ENCODE measurements around the gene PPARA.
A peak's percentile ranks its signal among the peaks of the same experiment; 100 is the strongest.
"Not testable (repeated sequence)": the region's sequence is repeated elsewhere in the genome, so short reads cannot be mapped to it uniquely, and the experiment has no call there.

Gene PPARA

DNA sequence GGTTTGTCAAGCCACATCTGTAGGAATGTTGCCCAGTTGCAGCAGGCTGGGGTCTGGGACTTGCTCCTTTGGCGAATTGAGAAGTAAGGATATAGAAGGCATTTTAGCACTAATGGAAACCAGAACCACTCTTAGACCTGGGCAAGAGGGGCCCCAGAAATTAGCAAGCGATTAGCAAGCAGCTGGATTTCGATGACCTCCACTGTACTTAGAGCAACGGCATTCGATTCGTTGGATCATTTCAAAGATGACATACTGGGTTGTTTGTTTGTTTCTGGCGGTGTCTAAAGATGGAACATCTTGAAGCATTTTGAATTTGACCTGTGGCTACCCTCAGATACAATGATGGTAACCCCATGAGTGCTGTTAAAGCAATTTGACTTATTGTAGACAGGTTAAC lies 100.9 kb downstream of the PPARA start:
- no peak for DNase-seq

DNA sequence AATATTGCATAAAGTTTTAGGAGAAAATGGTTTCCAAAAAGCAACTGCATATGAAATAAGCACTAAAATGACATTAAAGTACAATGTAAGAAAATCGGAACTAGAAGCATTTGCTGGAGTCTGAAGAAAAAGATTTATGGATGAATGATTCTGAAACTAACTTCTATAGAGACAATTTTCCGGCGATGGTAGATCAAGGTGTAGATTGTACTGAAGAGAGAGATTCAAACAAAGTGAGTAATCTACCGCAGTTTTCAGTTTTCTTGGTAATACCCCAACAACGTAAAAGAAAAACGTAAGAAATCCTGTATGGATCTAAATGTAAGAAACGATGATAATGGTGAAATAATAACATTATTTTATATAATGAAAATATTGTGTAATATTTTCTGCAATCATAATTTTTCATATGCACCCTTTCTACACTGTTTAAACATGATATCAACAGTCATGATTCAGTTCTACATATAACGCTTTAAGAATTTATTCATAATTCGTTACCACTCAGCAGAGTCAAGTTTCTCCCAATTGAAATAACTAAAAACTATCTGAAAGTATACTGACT lies 101.6 kb downstream of the PPARA start:
- no peak for DNase-seq

DNA sequence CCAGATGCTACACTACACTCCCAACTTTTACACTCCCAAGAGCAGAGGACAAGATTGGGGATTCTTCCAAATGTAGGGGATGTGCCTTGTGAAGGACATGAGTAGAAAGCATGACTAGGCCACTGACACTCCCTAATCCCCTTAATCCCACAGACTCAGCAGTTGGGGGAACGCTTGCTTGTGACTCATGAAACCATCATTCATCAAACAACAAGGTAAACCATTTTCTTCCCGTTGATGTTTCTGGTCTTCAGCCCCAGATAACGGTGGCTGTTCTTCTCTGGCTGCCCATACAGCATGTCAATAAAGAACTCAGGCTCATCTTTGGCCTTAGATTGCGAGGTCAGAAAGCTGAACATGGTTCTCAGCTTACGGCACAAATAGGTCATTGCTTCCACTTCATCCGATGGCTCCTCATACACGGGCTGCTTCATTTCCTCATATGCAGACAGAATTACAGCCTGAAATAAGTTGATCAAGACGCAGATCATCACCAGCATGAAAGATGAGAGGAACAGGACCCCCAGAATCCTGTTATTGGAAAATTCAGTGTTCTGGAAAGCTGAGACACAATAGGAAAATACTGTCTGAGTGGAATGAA lies 106.1 kb downstream of the PPARA start:
- DNase-seq: no peak

DNA sequence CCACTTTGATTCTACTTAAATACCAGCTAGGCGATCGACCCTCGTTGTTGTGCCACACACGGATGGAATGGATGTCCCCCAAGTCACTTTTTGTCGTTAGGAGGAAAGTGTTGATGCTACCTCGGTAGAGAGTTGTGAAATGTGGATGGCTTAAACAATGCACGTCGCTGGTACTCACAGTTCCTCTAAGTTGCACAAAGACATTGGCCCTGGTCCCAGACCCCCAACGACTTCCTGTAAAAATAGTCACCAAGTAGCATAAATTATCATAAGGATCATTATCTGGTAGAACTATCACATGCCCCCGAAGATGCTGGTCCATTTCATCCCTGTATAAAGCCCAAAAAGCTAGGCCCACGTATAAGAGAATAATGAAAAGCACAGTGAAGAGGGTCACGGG lies 109.0 kb downstream of the PPARA start:
- DNase-seq: no peak

DNA sequence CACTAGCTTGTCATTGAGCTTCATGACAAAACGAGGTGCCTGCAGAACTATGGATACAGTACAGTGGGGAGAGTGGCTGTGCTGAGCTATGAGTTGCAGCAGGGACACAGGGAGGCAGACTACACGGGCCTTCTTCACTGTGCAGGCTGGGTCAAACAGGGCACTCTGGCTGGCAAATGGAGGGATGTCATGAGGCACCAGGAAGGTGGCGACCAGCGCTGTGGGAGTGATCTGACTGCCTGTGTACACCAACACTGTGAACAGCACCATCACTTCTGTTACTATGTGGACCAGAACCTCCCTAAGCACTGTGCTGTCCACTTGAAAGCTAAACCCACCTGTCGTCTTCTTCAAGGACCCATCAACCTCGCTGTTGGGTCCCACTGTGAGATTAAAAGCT lies 109.7 kb downstream of the PPARA start:
- DNase-seq: no peak

DNA sequence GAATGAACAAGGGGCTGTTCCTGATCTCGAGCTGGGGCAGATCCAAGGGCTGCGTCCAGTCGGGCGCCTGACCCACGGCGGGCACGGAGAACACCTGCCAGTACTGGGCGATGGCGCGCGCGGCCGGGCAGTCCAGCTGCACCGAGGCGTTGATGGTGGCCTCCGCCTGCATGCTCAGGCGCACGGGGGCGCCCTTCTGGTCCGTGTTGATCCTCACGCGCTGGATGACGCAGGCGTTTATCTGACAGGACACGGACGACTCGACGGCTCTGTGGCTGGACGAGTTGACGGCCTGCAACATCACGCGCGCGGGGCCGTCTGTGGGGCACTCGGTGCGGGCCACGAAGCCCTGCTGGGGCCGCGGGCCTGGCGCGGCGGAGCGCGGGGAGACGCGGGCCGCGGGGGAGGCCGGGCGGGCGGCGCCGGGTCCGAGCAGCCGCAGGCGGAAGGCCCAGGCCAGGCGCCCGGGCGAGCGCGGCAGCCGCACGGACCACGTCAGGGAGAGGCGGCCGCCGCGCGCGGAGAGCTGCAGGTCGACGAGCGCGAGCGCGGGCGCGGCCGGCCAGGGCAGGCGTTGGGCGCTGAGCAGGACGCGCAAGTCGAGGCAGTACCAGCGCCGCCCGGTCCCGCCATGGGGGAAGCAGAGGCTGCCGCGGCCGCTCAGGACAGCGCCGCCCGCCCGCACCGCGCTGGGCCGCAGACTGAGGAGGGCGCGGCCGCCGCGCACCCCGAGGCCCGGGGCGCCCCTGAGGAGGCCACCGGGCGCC lies 112.3 kb downstream of the PPARA start:
- peak; percentile 48 for DNase-seq

DNA sequence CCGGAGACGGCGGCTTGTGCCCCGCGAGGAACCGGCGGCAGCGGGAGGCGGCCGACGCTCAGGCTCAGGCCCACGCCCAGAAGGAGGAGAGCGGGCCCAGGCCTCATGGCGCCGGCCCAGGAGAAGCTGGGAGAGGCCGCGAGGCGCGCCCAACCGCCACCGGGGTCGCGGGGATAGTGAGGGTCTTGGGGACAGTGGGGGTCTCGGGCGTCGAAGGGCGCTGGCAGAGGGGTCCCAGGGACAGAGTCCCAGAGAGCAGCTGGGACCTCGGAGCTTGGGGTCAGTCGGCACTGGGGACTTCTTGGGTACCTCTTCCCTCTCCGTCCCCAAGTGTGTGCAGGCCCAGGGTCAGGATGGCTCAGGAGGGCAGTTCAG lies 112.9 kb downstream of the PPARA start, which contains the start of gene PKDREJ:
PKDREJ (minus strand) TSS at position 128 of the 375 bp plus-strand sequence; CDS start at position 107, 21 bp downstream.
- DNase-seq: no peak

DNA sequence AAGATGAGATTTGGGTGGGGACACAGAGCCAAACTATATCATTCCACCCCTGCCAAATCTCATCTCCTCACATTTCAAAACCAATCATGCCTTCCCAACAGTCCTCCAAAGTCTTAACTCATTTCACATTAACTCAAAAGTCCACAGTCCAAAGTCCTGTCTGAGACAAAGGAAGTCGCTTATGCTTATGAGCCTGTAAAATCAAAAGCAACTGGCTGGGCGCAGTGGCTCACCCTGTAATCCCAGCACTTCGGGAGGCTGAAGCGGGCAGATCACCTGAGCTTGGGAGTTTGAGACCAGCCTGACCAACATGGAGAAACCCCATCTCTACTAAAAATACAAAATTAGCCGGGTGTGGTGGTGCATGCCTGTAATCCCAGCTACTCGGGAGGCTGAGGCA lies 114.2 kb downstream of the PPARA start:
- DNase-seq: not testable (repeated sequence)

DNA sequence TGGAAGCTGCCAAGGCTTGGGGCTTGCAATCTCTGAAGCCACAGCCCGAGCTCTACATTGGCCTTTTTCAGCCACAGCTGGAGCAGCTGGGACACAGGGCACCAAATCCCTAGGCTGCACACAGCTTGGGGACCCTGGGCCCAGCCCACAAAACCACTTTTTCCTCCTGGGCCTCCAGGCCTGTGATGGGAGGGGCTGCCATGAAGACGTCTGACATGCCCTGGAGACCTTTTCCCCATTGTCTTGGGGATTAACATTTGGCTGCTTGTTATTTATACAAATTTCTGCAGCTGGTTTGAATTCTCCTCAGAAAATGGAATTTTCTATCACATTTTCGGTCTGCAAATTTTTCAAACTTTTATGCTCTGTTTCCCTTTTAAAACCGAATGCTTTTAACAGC lies 115.3 kb downstream of the PPARA start:
- not testable (repeated sequence) for DNase-seq

DNA sequence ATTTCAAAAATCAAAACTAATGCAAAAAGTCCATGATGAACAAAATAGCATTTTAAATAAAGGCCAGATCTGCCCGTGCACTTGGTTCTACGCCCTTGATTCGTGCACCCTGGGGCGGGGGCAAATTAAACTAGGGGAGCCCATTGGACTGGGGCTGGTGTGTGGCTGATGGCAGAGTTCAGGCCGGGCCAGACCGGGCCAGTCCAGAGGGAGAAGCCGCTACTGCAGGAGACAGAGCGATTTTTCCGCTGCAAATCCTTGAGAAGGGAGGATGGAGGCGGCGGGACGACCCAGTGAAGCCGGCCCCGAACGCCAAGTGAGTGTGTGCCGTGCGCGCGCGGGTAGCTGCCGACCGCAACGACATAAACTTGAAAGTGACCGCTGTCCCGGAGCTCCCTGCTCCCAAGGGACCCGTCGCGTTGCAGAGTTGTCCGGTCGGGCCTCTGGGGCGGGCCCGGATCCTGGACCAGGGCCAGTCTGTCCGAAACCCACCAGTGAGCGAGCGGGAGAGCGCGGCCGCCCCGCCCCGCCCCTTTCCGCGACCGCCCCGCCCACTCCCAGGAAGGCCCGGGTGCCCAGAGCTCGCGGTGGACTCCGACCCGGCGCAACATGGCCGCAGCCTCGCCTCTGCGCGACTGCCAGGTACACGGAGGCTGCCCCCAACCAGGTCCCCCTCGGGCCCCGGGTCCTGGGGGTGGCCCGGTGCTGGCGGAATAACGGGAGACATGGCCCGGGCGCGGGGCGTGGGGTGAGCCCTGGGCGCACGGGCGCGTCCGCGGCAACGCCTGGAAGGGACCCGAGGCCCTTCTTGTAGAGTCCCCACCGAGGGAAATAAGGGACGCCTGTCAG lies 117.3 kb downstream of the PPARA start, which contains the start of gene TTC38:
TTC38 (plus strand) TSS at position 578 of the 849 bp plus-strand sequence; CDS start at position 610, 32 bp downstream.
- peak; percentile 62 for DNase-seq

DNA sequence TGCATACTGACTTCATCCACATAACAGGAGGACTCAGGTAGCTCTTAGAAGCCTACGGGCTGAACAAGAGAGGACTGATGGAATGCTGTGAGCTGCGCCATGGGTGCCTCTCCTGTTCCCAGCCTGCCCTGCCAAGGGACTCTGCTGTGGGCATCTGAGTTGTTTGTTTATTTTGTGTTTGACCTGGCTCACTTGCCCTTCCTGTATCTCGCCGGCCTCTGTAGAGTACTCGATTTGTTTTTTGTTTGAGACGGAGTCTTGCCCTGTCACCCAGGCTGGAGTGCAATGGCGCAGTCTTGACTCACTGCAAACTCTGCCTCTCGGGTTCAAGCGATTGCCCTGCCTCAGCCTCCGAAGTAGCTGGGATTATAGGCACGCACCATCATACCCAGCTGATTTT lies 119.2 kb downstream of the PPARA start:
- DNase-seq: no peak

DNA sequence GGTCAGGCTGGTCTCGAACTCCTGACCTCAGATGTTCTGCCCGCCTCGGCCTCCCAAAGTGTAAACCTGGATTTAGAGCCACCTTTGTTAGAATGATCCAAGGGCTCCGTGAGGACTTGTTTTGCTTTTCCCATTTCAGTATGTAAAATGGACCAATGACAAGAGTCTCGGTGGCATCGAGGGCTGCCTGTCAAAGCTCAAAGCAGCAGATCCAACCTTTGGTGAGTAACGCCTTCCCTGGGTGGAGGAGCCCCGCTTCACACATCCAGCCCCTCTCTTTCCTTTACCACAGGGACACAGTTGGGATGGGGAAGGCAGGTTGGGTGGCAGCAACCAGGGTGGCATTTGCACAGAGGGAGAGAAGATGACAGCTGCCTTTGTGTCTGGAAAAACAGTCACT lies 121.9 kb downstream of the PPARA start:
- no peak for DNase-seq

DNA sequence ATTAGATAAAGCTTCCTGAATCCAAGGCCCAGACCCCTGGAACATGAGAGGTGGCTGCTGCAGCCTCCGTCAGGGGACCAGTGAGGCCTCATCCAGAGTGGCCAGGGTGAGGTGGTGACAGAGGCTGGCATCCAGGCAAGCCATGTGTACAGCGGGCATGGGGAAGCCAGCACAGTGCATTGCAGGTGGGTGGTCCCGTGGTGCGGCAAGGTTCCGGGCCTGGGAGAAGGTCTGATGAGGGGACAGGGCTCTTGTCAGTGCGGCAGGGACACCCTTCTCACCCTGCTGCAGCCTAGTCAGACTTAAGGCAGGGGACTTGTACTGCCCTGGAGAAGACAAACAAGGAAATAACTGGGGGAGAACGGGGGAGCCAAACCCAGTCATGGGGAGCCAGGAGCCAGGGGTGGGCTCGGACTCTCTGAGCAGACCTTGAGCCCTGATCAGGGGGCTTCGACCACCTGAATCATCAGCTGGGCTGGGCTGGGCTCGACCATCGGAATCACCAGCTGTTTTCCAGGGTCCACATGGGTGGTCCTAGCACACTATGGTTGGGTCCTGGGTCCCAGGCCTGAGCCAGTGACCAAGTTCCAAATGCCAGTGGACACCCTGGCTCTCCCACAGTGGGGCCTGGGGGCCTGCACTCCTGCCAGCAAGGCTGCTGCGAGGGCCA lies 122.6 kb downstream of the PPARA start:
- no peak for DNase-seq

DNA sequence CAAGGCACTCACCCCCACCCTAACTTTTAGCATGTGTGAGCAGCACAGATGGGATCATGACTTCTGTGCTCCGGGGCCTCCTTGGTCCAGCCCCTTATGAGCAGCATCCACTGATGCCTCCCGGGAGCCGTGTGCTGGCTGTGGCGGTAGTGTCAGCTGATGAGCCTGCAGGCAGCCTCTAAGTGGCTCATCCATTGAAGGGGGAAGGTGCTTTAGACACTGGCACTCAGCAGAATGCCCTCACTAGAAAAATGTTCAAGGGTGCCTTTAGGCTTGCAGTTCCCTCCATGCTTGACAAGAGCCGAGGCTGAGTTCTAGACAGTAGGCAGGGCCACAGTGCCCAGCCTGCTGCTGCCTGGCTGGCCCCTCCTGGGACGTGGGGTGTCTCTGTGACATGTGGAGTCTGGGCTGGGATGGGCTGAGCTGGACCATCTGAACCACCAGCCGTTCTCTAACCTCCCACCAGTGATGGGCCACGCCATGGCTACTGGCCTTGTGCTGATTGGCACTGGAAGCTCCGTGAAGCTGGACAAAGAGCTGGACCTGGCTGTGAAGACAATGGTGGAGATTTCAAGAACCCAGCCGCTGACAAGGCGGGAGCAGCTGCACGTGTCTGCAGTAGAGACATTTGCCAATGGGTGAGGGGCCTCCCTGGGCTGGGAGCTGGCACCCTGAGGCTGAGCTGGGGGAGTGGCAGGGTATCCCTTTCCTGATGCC lies 123.3 kb downstream of the PPARA start:
- no peak for DNase-seq

DNA sequence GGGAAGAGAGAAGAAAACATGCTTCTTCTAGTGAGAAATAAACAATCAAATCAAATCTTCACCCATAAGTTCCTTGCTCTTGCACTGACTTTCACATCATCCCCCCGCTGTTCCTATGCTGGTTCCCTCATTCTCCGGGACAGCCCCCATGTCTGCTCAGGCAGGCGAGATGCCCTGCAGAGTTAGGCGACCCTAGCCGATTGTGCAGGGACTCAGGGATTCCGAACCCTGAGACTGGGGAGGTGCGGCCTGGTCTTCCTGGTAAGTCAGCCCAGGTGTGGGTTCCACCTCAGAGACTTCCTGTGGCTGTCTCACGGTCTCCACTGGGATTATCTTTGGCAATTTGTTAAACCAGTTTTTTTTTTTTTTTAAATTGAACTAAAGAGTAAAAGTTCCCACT lies 124.1 kb downstream of the PPARA start:
- no peak for DNase-seq

DNA sequence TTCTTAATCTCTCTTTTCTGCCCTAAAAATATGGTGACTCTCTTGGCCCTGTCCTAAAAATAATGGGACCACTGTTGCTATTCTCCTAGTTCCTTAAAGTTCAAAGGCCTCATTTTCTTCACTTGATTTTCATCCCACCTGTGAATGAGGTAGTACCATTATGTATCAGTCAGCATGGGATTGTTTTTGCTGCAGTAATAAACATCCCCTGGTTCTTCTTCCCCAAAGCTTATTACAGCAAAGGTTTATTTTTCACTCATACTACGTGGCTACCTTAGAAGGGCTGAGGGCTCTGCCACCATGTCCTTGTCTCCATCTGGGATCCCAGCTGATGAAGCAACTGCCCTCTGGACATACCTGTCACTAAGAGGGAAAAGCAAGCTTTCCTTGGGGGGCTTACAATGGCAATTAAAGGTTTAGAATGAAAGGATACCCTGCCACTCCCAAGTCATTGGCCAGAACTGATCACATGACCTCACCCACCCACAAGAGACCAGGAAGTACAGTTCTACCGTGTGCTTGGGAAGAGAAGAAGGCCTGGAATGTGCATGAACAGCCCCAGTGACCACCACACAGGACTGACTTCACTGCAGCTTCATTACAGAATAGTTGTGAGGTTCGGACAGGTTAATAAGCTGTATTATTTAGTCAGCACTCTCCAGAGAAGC lies 125.3 kb downstream of the PPARA start:
- no peak for DNase-seq

DNA sequence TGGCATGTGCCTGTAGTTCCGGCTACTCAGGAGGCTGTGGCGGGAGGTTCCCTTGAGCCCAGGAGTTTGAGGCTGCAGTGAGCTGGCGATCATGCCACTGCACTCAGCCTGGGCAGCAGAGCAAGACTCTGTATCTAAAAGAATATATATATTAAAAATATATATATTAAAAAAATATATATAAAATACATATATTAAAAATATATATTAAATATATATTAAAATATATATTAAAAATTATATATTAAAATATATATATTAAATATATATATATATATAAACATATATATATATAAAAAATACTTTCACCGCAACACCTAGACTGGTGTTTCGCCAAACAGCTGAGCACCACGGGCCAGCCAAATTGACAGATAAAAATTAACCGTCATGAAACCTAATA lies 126.2 kb downstream of the PPARA start:
- DNase-seq: no peak

DNA sequence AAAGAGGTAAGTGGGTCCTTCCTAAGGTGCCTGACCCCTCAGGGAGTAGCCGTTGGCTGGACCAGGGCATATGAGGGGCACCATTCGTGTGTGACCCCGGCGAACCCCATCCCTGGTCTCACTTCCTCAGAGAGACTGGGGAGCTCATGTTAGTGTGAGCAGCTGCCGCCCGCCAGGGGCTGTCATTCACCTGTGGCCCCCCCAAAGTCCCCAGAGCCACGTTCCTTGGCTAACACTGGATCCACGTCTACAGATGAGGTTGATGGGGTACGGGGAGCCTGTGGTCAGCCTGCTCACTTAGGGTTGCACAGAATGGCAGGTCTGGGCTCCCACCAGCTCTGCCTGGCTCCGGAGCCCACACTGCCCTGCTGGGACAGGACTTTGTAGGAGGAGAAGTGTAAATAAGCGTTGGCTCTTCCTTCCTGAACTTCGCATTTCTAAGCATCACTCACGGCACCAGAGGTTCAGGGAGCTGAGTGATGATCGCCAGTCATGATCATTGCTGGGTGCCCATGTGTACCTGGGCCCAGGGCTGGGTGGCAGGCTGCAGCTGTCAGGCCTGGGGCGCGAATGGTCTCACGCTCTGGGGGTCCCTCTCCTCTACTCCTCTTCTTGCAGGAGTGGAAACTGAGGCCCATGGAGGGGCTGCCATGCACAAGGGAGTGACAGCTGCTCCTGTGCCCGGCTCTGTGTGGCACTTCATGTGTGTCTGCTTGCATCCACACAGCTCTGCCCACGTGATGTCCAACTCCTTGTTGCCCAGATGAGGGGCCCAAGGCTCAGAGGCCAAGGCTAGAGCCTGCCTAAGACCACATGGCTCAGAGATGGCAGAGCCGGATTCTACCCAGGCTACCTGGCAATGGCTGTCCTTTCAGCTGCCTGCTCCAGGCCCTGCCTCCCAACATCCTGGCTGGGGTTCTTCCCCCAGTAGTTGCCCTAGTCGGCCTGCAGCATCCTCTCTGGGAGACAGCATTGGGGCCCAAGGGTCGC lies 128.6 kb downstream of the PPARA start:
- DNase-seq: no peak

DNA sequence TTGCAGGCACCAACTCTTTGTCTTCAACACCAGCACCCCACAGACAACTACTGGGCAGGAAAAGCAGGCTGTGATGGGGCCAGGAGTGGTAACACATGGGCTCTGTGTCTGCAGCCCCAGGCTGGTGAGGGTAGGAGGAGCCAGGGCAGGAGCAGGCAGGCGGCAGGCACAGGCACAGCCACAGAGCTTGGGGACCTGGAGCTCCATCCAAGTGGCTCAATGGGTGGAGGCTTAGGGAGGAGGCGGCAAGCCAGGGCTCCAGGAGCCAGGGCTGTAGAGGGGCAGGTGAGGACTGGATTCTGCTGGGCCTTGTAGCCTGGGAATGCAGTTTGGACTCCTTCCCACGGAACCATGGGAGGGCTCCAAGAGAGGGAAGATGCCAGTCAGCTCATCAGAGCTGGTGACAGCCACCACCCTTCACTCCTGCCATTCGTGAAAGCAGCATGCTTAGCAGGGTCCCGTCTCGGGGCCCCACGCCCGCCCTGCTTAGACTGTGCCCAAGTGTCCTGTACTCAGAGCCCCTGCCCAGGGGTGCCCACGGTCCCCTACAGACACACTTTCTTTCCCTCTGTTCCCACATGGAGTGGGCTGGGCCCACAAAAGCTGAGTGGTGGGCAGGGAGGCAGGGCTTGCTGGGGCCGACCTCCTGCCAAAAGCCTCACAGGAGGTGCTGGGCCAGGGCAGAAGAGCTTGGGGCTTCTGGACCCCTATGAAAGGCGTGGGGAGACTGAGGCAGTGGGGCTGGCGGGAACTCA lies 129.9 kb downstream of the PPARA start:
- no peak for DNase-seq

Data from CD4-positive, alpha-beta T cell treated with Interleukin-21 for 1 hour (primary cell).